SK-N-SH (cell line): ENCODE data around the gene CIAO2B. TPM values are rescaled to one million over a fixed set of nuclear protein-coding genes. Genes with fewer than 3 reads are reported as not detected.

ENCODE experiments used
- CTCF ChIA-PET: fragments of 300-600, 350-600 bp; formaldehyde crosslinking; extraction: SDS; loops from one replicate; lab custom pipeline; 2021; lab: Yijun Ruan, JAX
- POLR2A ChIA-PET: fragments of 350-600 bp; sonication (Branson Sonifier 250); formaldehyde crosslinking; extraction: SDS; loops from one replicate; lab custom pipeline; 2020; ENCODE audit warnings: antibody characterized with exemption, inconsistent platforms; lab: Yijun Ruan, JAX
- DNase-seq: peaks from one replicate; pipeline ENCODE4 v3.0.0; 2012
- H2AFZ ChIP-seq: fragments of 200-600 bp; sonication (generic); 2 replicates; pipeline ENCODE4 v1.8.1; 2016; ENCODE audit warnings: antibody characterized with exemption, mild to moderate bottlenecking, low read depth
- H3F3A ChIP-seq: fragments of 200-600 bp; sonication (generic); replicated peaks from 2 replicates; pipeline ENCODE3; 2016; ENCODE audit warnings: antibody characterized with exemption, mild to moderate bottlenecking; ENCODE audit not compliant: insufficient read depth
- H3K27ac ChIP-seq, 2 experiments: fragments of 200-500 bp in 1 of 2; fragments of 200-600 bp in 1 of 2; sonication (Bioruptor generic) in 1 of 2; sonication (generic), shearing (Covaris generic) in 1 of 2; 2 replicates each; pipeline versions ENCODE4 v1.5.1 to v1.6.1; 2014 to 2016; ENCODE audit warnings: low read depth in 2 of 2, inconsistent platforms in 1 of 2, low read length in 1 of 2, mild to moderate bottlenecking in 1 of 2, mixed read lengths in 1 of 2
- H3K27me3 ChIP-seq: fragments of 200-600 bp; sonication (generic), shearing (Covaris generic); 2 replicates; pipeline ENCODE4 v1.6.1; 2016; ENCODE audit warnings: mixed run types; ENCODE audit not compliant: insufficient read depth
- H3K36me3 ChIP-seq, 2 experiments: fragments of 200-500 bp in 1 of 2; fragments of 200-600 bp in 1 of 2; sonication (Bioruptor generic) in 1 of 2; sonication (generic) in 1 of 2; replicated peaks in 1 of 2; 2 replicates each; pipeline versions ENCODE3 to v1.5.1; 2014 to 2016; ENCODE audit warnings: low read length in 1 of 2, mild to moderate bottlenecking in 1 of 2; ENCODE audit not compliant: insufficient read depth in 2 of 2, control insufficient read depth in 1 of 2
- H3K4me1 ChIP-seq, 2 experiments: fragments of 200-500 bp in 1 of 2; fragments of 200-600 bp in 1 of 2; sonication (Bioruptor generic) in 1 of 2; sonication (generic), shearing (Covaris generic) in 1 of 2; 2 replicates each; pipeline versions ENCODE4 v1.5.1 to v1.6.1; 2014 to 2016; ENCODE audit warnings: low read depth in 1 of 2, low read length in 1 of 2, mixed run types in 1 of 2; ENCODE audit not compliant: insufficient read depth in 2 of 2, control insufficient read depth in 1 of 2
- H3K4me2 ChIP-seq: fragments of 200-600 bp; sonication (generic), shearing (Covaris generic); 2 replicates; pipeline ENCODE4 v1.6.1; 2017; ENCODE audit warnings: mixed run types
- H3K4me3 ChIP-seq, 2 experiments: fragments of 200-500 bp in 1 of 2; fragments of 200-600 bp in 1 of 2; sonication (Bioruptor generic) in 1 of 2; sonication (generic), shearing (Covaris generic) in 1 of 2; 2 replicates each; pipeline versions ENCODE4 v1.5.1 to v1.8.1; 2014 to 2016; ENCODE audit warnings: low read depth in 2 of 2, inconsistent platforms in 1 of 2, low read length in 1 of 2, mild to moderate bottlenecking in 1 of 2, mixed read lengths in 1 of 2, moderate library complexity in 1 of 2
- H3K79me2 ChIP-seq: fragments of 200-600 bp; sonication (generic); 2 replicates; pipeline ENCODE4 v1.8.1; 2017; ENCODE audit warnings: mild to moderate bottlenecking; ENCODE audit not compliant: insufficient read depth
- H3K9ac ChIP-seq: fragments of 200-600 bp; sonication (generic); 2 replicates; pipeline ENCODE4 v1.6.1; 2017; ENCODE audit warnings: mixed run types
- H3K9me2 ChIP-seq: fragments of 200-600 bp; sonication (generic); 2 replicates; pipeline ENCODE4 v1.6.1; 2017; ENCODE audit warnings: mixed run types
- H3K9me3 ChIP-seq: fragments of 200-600 bp; sonication (generic); 2 replicates; pipeline ENCODE4 v1.6.1; 2017; ENCODE audit warnings: mixed run types, mild to moderate bottlenecking, moderate library complexity
- H4K20me1 ChIP-seq: fragments of 200-600 bp; sonication (generic); 2 replicates; pipeline ENCODE4 v1.6.1; 2017; ENCODE audit warnings: mild to moderate bottlenecking, mixed run types; ENCODE audit not compliant: insufficient read depth
- ELF1 ChIP-seq: IDR thresholded peaks from 2 replicates; pipeline ENCODE4 v1.4.0; 2012
- EP300 ChIP-seq, 2 experiments: IDR thresholded peaks; 2 replicates each; pipeline versions ENCODE4 v1.4.0 to v1.6.1; 2012; ENCODE audit warnings: borderline replicate concordance in 1 of 2, low read depth in 1 of 2, low read length in 1 of 2
- FOXJ3 ChIP-seq: sonication (generic); formaldehyde crosslinking; IDR thresholded peaks from 2 replicates; pipeline ENCODE4 v1.5.1; 2020; ENCODE audit warnings: mild to moderate bottlenecking, missing genetic modification reagents
- RAD21 ChIP-seq: IDR thresholded peaks from 2 replicates; pipeline ENCODE4 v1.6.1; 2012; ENCODE audit warnings: mild to moderate bottlenecking, low read length
- TAF1 ChIP-seq: IDR thresholded peaks from 2 replicates; pipeline ENCODE4 v1.6.1; 2012; ENCODE audit warnings: low read depth, mild to moderate bottlenecking, low read length, moderate library complexity, borderline replicate concordance
- WGBS: methylation state at CpG from one replicate; pipeline ENCODE4 v1.1.6; 2017; ENCODE audit warnings: low lambda C conversion rate; 5-methylcytosine and 5-hydroxymethylcytosine counted together
- polyA plus RNA-seq, 3 experiments: library from polyadenylated mRNA; depleted of rRNA; stranded (reverse); fragments of >200 nt; gene quantifications; 2 replicates each; pipeline ENCODE4 v1.2.3, GENCODE V29; 2012
- TF ChIP-seq, protein P1 (sequence below): fragments of 200-600 bp; sonication (generic); IDR thresholded peaks from 2 replicates; pipeline ENCODE4 v1.6.1; 2017; ENCODE audit warnings: antibody characterized with exemption, mild to moderate bottlenecking, moderate library complexity
- TF ChIP-seq, protein P2 (sequence below): IDR thresholded peaks from 2 replicates; pipeline ENCODE4 v1.6.1; 2012; ENCODE audit warnings: mild to moderate bottlenecking, low read depth, low read length, moderate library complexity
- TF ChIP-seq, protein P3 (sequence below): IDR thresholded peaks from 2 replicates; pipeline ENCODE4 v1.4.0; 2012; ENCODE audit warnings: low read depth, borderline replicate concordance
- TF ChIP-seq, protein P4 (sequence below): IDR thresholded peaks from 2 replicates; pipeline ENCODE4 v1.4.0; 2012; ENCODE audit warnings: low read depth
- TF ChIP-seq, protein P5 (sequence below): IDR thresholded peaks from 2 replicates; pipeline ENCODE4; 2012

CIAO2B gene
- polyA plus RNA-seq, 1 of the 3 experiments (the other 2 are of a cell fraction) = 665 TPM

DNA sequence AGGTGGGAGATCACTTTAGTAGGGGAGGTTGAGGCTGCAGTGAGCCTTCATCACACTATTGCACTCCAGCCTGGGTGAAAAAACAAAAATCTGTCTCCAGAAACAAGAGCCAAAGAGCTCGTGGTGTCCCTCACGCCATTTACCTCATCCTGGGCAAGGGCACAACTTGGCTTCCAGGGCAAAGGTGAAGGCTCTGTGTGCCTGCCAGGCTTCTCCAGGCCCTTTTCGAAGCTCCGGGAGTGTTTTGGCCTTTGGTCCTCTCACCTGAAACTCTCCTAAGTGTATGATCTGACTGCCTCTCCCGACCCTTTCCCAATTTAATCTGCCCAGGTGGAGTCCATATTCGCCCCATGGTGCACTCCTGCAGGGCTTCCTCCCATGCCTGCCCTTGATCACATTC lies 15.3 kb upstream of the CIAO2B start:
- peaks cover 9% of the 10 kb centered on the region for H3F3A ChIP-seq
- TF ChIP-seq ELF1 = no peak
- TF ChIP-seq, protein P1, sequence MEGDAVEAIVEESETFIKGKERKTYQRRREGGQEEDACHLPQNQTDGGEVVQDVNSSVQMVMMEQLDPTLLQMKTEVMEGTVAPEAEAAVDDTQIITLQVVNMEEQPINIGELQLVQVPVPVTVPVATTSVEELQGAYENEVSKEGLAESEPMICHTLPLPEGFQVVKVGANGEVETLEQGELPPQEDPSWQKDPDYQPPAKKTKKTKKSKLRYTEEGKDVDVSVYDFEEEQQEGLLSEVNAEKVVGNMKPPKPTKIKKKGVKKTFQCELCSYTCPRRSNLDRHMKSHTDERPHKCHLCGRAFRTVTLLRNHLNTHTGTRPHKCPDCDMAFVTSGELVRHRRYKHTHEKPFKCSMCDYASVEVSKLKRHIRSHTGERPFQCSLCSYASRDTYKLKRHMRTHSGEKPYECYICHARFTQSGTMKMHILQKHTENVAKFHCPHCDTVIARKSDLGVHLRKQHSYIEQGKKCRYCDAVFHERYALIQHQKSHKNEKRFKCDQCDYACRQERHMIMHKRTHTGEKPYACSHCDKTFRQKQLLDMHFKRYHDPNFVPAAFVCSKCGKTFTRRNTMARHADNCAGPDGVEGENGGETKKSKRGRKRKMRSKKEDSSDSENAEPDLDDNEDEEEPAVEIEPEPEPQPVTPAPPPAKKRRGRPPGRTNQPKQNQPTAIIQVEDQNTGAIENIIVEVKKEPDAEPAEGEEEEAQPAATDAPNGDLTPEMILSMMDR = no peak
- no peak for TF ChIP-seq RAD21
- TF ChIP-seq TAF1 = no peak
- no peak for TF ChIP-seq FOXJ3 (CRISPR knock-in tag)
- TF ChIP-seq EP300 (IDR thresholded peaks at IDR 0.05; ENCODE audit: borderline replicate concordance in 1 of 2, low read depth in 1 of 2, low read length in 1 of 2) = no peak
- TF ChIP-seq, protein P2, sequence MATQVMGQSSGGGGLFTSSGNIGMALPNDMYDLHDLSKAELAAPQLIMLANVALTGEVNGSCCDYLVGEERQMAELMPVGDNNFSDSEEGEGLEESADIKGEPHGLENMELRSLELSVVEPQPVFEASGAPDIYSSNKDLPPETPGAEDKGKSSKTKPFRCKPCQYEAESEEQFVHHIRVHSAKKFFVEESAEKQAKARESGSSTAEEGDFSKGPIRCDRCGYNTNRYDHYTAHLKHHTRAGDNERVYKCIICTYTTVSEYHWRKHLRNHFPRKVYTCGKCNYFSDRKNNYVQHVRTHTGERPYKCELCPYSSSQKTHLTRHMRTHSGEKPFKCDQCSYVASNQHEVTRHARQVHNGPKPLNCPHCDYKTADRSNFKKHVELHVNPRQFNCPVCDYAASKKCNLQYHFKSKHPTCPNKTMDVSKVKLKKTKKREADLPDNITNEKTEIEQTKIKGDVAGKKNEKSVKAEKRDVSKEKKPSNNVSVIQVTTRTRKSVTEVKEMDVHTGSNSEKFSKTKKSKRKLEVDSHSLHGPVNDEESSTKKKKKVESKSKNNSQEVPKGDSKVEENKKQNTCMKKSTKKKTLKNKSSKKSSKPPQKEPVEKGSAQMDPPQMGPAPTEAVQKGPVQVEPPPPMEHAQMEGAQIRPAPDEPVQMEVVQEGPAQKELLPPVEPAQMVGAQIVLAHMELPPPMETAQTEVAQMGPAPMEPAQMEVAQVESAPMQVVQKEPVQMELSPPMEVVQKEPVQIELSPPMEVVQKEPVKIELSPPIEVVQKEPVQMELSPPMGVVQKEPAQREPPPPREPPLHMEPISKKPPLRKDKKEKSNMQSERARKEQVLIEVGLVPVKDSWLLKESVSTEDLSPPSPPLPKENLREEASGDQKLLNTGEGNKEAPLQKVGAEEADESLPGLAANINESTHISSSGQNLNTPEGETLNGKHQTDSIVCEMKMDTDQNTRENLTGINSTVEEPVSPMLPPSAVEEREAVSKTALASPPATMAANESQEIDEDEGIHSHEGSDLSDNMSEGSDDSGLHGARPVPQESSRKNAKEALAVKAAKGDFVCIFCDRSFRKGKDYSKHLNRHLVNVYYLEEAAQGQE = no peak
- TF ChIP-seq, protein P3, sequence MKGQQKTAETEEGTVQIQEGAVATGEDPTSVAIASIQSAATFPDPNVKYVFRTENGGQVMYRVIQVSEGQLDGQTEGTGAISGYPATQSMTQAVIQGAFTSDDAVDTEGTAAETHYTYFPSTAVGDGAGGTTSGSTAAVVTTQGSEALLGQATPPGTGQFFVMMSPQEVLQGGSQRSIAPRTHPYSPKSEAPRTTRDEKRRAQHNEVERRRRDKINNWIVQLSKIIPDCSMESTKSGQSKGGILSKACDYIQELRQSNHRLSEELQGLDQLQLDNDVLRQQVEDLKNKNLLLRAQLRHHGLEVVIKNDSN = no peak
- TF ChIP-seq, protein P4, sequence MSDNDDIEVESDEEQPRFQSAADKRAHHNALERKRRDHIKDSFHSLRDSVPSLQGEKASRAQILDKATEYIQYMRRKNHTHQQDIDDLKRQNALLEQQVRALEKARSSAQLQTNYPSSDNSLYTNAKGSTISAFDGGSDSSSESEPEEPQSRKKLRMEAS = no peak
- TF ChIP-seq, protein P5, sequence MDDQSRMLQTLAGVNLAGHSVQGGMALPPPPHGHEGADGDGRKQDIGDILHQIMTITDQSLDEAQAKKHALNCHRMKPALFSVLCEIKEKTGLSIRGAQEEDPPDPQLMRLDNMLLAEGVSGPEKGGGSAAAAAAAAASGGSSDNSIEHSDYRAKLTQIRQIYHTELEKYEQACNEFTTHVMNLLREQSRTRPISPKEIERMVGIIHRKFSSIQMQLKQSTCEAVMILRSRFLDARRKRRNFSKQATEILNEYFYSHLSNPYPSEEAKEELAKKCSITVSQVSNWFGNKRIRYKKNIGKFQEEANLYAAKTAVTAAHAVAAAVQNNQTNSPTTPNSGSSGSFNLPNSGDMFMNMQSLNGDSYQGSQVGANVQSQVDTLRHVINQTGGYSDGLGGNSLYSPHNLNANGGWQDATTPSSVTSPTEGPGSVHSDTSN = no peak
- 92% methylated on average over 6 of the region's 6 CpGs for WGBS
- no peak overlapping the region for H3K9ac ChIP-seq
- no peak overlapping the region for H3K4me3 ChIP-seq
- no peaks in the 10 kb centered on the region for H3K36me3 ChIP-seq
- DNase-seq = no peak
- H3K4me1 ChIP-seq = peaks cover 0 to 8% of the 10 kb centered on the region in 2 experiments; a peak in 1 of 4 replicates
- no peaks in the 10 kb centered on the region for H3K27me3 ChIP-seq
- no peaks in the 10 kb centered on the region; the same call in 1 of the 2 replicates for H3K9me3 ChIP-seq
- no peaks in the 10 kb centered on the region for H4K20me1 ChIP-seq
- ChIA-PET POLR2A (no interaction called here), CTCF (interaction anchor here (1.0 to 6.2 kb wide), 4 partner anchors 55 to 341 kb away, joined by 4 to 81 read pairs (median 6); partner anchors contain the start of gene NAE1)
- no peaks in the 10 kb centered on the region for H3K79me2 ChIP-seq
- H3K27ac ChIP-seq = no peak overlapping the region
- no peak overlapping the region for H2AFZ ChIP-seq
- no peaks in the 10 kb centered on the region for H3K9me2 ChIP-seq
- H3K4me2 ChIP-seq = no peak overlapping the region
